NCI-H146 treated with DMSO at 0.1 percent for 48 hours (cell line): ENCODE data around the gene CASK.
"Not testable (repeated sequence)": the region's sequence is repeated elsewhere in the genome, so short reads cannot be mapped to it uniquely, and the experiment has no call there.

Source experiments
- DNase-seq: peaks from one replicate; lab custom pipeline; 2025; ENCODE audit not compliant: unreplicated experiment; lab: John Stamatoyannopoulos, UW

Gene CASK

GRCh38 chrX:41522671-41523070 is 400.7 kb downstream of the CASK start:
- no peak for DNase-seq

DNA sequence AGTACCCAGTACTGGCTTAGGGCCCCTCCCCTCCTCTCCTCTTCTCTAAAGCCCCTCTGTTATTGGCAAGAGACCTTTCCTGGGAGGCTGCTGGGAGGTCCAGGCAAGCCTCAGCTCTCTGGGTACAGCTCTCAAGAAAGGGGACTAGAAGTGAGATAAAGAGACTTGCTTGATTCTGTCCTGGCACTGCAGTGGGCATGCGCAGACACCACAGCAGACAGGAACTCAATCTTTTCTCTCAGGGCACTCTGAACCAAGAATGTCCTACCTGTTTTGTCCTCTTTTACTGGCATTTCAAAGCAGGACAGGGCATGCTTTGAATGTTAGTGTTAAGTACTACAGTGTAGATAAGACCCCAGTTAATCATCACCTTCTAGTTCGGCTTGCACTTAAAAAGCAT is 401.3 kb downstream of the CASK start:
- no peak for DNase-seq

DNA sequence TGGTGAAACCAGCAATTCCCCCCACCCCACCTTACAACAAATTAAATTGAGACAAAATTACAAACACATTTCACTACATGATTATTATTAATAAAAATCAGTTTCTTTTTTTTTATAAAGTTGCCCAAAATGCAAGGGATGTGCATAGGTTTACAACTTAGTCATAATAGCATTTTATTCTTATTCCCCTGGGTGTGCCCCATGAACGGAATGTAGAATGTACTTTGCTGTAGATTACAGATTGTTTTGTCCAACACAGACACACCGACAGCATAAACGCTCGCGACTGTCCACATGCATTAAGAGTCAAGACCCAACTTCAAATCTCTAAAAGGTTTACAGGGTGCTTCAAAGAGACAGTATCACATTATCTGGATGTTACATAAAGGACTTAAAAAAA is 403.9 kb downstream of the CASK start:
- no peak for DNase-seq

- DNase-seq: no peak
Observed at GRCh38 chrX:41518841-41519220, 404.5 kb downstream of the CASK start.

DNA sequence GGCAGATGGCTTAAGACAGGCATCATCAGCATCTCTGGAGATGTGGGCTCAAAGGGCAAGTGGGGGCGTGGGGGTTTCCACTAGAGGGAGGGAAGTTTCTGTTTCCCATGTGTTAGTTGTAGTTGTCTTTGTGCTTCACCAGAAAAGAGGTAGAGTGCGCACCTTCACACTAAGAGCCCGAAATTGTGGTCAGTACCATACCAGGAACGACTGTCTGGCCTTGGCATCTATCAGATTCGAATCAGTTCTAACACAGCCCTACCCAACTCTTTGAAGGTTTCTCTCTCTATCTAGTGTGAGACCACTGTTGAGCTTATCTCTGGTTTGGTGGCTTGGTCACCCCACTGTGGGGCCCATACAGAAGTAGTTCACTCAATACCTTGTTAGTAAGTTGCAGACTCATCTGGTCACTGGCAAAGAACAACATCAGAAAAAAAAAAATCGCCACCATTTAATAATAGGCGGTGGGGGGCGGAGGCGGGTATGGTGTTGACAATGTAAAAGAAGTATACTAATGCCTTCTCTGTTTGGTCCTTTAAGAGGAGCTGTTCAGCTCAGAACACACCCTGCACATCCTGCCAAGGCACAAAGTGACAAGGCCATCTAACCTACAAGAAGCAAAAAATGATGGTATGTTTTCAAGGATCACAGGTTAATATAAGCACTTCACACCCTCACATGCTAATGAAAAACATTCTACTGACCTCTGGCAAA is 405.1 kb downstream of the CASK start:
- DNase-seq: no peak

- no peak for DNase-seq
Observed at GRCh38 chrX:41516999-41517765, 406.2 kb downstream of the CASK start.

- DNase-seq: no peak
Observed at GRCh38 chrX:41516456-41516855, 406.9 kb downstream of the CASK start.

GRCh38 chrX:41515376-41515775 is 408.0 kb downstream of the CASK start:
- DNase-seq: no peak

GRCh38 chrX:41514179-41514578 is 409.2 kb downstream of the CASK start:
- DNase-seq: no peak

- DNase-seq: not testable (repeated sequence)
Observed at GRCh38 chrX:41512853-41513252, 410.5 kb downstream of the CASK start.

GRCh38 chrX:41512394-41512793 is 411.0 kb downstream of the CASK start:
- DNase-seq: no peak

DNA sequence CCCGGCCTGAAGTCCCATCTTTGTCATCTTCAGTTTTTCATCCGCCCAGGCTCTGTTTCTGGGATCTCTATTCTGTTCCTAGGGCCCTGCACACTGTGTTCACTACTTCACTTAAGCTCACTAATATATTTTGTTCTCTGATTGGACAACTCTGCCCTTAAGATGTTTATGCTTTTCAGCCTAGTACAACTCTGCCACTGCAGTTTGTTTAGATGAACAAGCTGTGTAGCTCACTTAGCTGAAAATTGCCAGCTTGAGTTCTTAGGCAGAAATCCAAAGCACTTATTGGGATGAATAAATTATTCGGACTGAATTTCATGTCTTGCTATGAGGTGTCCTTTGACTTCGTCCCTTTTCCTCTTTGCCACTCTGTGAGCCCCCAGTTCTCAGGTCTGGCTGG is 415.4 kb downstream of the CASK start:
- no peak for DNase-seq

- DNase-seq: no peak
Observed at GRCh38 chrX:41502004-41502403, 421.4 kb downstream of the CASK start.

- DNase-seq: no peak
Observed at GRCh38 chrX:41499984-41500383, 423.4 kb downstream of the CASK start.

- DNase-seq: no peak
Observed at GRCh38 chrX:41499195-41499594, 424.2 kb downstream of the CASK start.

DNA sequence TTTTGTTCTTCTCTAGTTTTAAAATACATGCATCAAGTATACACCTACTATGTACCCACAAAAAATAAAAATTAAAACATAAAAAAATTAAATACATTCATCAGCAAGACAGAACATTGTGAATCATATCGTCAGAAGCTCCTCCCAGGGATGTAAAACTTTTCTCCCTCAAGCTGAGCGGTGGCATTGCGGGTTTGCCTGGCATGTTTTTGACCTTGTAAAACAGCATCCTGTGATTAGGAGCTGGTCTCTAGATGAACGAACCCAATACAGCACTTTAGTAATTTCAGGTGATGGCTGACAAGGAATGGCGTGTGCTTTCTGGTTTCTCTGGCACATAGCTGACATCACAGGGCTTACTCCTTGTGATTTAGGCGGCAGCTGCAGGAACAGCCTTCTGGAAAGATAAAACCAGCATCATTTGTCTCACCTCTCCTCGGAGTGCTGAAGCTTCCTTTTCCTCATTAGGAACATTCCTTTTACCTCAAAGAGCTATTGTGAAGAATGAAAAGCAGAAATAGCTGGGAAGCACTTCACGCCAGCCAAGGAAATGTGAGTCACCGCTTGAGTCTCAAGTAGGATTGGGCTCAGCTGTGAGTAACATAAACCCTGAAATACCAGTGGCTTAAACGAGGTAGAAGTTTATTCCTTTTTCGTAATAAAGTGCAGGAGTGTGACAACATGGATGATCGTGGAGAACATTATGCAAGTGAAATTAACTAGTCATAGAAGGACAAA is 431.9 kb downstream of the CASK start:
- no peak for DNase-seq

DNA sequence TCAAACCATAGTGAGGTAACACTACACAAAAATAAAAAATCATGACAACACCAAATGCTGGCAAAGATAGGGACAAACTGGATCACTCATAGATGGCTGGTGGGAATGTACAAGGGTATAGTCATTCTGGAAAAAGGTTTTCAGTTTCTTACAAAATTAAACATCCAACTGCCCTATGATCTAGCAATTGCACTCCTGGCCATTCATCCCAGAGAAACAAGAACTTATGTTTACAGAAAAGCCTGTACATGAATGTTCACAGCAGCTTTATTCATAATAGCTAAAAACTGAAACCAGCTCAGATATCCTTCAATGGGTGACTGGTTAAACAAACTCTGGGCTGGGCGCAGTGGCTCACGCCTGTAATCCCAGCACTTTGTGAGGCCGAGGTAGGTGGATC is 432.9 kb downstream of the CASK start:
- DNase-seq: no peak

- no peak for DNase-seq
Observed at GRCh38 chrX:41482154-41482850, 441.1 kb downstream of the CASK start.

DNA sequence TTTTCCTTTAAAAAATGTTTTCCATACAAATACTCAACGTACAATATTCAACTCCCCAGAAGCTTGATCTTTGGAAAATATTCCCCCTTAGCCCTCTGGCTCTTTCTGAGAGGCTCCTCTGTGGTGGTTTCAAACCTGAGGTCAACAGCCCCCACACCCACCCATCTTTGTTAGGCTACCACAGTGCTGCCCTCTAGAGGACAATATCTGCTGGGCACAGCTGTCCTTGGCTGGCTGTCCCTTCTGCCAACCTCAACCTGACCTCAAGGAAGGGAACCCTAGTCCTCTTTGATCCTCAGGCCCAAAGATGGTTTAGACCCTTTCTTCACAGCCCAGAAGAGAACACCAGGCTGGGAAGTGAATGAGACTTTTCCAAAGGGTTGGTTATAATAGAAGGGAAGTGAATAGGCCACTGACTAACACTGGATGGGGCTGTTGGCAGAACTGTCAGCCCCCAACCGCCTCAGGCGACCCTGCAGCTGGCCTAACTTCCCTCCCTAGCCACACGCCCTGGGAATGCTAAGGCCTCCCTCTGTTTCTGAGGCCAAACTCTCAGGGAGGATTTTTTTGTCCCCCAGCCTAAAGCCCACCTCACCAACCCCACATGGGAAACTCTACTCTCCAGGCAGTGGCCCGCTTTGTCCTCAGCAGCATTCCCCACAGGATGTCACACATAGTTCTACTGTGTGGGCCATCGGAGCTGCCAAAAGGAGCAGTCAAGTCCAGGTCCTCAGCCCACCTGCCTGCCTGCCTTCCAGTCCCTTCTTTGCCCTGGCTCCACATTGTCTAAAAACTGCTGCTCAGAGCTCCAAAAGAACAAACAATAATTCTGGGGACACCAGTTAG is 441.9 kb downstream of the CASK start:
- DNase-seq: no peak

DNA sequence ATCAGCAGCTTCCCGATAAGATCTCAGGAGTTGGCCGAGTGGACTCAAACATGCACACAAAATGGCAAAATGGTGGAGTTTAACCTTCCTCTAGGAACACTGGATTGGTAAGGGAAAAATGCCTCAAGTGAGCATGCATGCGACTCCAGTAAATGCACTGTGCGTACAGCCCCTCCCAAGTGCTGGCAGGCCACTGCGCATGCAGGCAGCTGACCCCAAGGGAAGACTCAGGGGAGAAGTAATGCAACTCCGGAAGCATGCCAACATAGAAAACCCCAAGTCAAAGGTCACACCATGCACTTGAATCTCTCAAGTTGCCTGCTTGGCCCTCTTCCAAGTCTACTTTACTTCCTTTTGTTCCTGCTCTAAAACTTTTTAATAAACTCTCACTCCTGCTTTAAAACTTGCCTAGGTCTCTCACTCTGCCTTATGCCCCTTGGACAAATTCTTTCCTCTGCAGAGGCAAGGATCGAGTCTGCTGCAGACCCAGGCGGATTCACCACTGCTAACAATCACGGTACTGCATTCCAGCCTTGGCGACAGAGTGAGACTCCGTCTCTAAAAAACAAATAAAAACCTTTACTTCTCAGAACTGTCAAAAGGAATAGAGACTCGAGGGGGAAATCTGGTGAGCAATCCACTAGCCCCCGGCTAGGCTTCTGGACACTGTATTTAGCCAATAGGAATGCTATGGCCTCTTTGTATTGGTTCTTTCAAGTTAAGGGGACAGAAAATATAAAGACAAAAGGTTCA is 442.7 kb downstream of the CASK start:
- DNase-seq: no peak
